SK-N-SH (cell line): ENCODE data around the gene NUP133.

Source experiments
- CTCF ChIP-seq: fragments of 200-600 bp; sonication (generic); IDR thresholded peaks from 2 replicates; pipeline ENCODE4 v1.6.1; 2017; ENCODE audit warnings: antibody characterized with exemption, mild to moderate bottlenecking, moderate library complexity
- EZH2phosphoT487 ChIP-seq: fragments of 200-600 bp; sonication (generic); IDR thresholded peaks from 2 replicates; pipeline ENCODE4 v1.6.1; 2017; ENCODE audit warnings: low read depth, mixed run types, mild to moderate bottlenecking, antibody characterized with exemption, moderate library complexity, borderline replicate concordance
- FOXM1 ChIP-seq: IDR thresholded peaks from 2 replicates; pipeline ENCODE4 v1.4.0; 2012; ENCODE audit warnings: low read depth, mild to moderate bottlenecking
- JUND ChIP-seq: IDR thresholded peaks from 2 replicates; pipeline ENCODE4 v1.4.0; 2012
- POLR2AphosphoS5 ChIP-seq: IDR thresholded peaks from 2 replicates; pipeline ENCODE4 v1.6.1; 2012; ENCODE audit warnings: low read depth, low read length
- RCOR1 ChIP-seq: fragments of 150-350 bp; IDR thresholded peaks from 2 replicates; pipeline ENCODE4 v1.6.1; 2017; ENCODE audit warnings: antibody characterized with exemption, low read length
- REST ChIP-seq: IDR thresholded peaks from 2 replicates; pipeline ENCODE4 v1.6.1; 2012; ENCODE audit warnings: mild to moderate bottlenecking, low read depth, low read length, moderate library complexity
- RXRA ChIP-seq: IDR thresholded peaks from 2 replicates; pipeline ENCODE4 v1.4.0; 2012; ENCODE audit warnings: low read depth, mild to moderate bottlenecking, borderline replicate concordance
- SIN3A ChIP-seq: IDR thresholded peaks from 2 replicates; pipeline ENCODE4 v1.6.1; 2012; ENCODE audit warnings: low read depth, mild to moderate bottlenecking, low read length, moderate library complexity, borderline replicate concordance
- SMC3 ChIP-seq: IDR thresholded peaks from 2 replicates; pipeline ENCODE4 v1.6.1; 2012; ENCODE audit warnings: low read depth, low read length, improper control_type of control experiment
- TAF1 ChIP-seq: IDR thresholded peaks from 2 replicates; pipeline ENCODE4 v1.6.1; 2012; ENCODE audit warnings: low read depth, mild to moderate bottlenecking, low read length, moderate library complexity, borderline replicate concordance
- USF1 ChIP-seq: IDR thresholded peaks from 2 replicates; pipeline ENCODE4 v1.4.0; 2012; ENCODE audit warnings: low read depth, borderline replicate concordance

GRCh38 chr1:229461032-229461668, 47.0 kb downstream of the NUP133 start:
- no peak for TF ChIP-seq SIN3A
- TF ChIP-seq POLR2AphosphoS5 = no peak
- TF ChIP-seq RCOR1 = no peak
- TF ChIP-seq JUND = no peak
- no peak for TF ChIP-seq TAF1
- TF ChIP-seq SMC3 = no peak
- no peak for TF ChIP-seq USF1
- no peak for TF ChIP-seq CTCF
- no peak for TF ChIP-seq FOXM1
- no peak for TF ChIP-seq RXRA
- no peak for TF ChIP-seq EZH2phosphoT487
- TF ChIP-seq REST = no peak
